ENCODE results near the gene FMN2.
"Not testable (repeated sequence)": the region's sequence is repeated elsewhere in the genome, so short reads cannot be mapped to it uniquely, and the experiment has no call there.

FMN2 gene

DNA sequence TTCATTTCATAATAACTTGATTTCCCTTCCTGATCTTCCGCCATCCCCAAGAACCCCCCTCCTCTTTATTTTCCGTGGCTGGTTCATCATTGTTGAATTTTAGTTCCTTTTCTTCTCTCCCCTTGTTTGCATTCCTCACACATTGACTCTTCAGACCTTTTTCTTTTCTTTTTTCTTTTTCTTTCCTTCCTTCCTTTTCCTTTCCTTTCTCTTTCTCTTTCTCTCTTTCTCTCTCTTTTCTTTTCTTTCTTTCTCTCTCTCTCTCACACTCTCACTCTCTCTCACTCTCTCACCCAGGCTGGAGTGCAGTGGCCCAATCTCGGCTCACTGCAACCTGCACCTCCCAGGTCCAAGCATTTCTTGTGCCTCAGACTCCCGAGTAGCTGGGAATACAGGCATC lies 231.3 kb downstream of the FMN2 start:
- H3K36me3 ChIP-seq (ENCODE audit: low read length) = no peaks in the 10 kb centered on the region
- H3K9ac ChIP-seq (ENCODE audit: low read length) = no peak overlapping the region
- H4K20me1 ChIP-seq (ENCODE audit: low read depth, low read length) = no peaks in the 10 kb centered on the region
- no peak for TF ChIP-seq EZH2phosphoT487 (conservative IDR thresholded peaks at IDR 0.05; ENCODE audit: low read length)
- TF ChIP-seq, protein P1, sequence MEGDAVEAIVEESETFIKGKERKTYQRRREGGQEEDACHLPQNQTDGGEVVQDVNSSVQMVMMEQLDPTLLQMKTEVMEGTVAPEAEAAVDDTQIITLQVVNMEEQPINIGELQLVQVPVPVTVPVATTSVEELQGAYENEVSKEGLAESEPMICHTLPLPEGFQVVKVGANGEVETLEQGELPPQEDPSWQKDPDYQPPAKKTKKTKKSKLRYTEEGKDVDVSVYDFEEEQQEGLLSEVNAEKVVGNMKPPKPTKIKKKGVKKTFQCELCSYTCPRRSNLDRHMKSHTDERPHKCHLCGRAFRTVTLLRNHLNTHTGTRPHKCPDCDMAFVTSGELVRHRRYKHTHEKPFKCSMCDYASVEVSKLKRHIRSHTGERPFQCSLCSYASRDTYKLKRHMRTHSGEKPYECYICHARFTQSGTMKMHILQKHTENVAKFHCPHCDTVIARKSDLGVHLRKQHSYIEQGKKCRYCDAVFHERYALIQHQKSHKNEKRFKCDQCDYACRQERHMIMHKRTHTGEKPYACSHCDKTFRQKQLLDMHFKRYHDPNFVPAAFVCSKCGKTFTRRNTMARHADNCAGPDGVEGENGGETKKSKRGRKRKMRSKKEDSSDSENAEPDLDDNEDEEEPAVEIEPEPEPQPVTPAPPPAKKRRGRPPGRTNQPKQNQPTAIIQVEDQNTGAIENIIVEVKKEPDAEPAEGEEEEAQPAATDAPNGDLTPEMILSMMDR (IDR thresholded peaks at IDR 0.05; ENCODE audit: insufficient read depth, low read length, poor library complexity, severe bottlenecking) = no peak
- no peak overlapping the region for H3K4me3 ChIP-seq (ENCODE audit: insufficient read depth, low read length, poor library complexity, severe bottlenecking)
- H3K27me3 ChIP-seq (ENCODE audit: low read length) = no peaks in the 10 kb centered on the region
- H3K79me2 ChIP-seq (ENCODE audit: insufficient read depth, low read length) = no peaks in the 10 kb centered on the region
- H3K4me2 ChIP-seq (ENCODE audit: low read depth, low read length, poor library complexity, severe bottlenecking) = no peak overlapping the region
- H3K9me3 ChIP-seq (ENCODE audit: insufficient read depth, low read length) = no peaks in the 10 kb centered on the region
- H3K9me2 ChIP-seq (replicated peaks; ENCODE audit: insufficient read depth, low read length) = no peaks in the 10 kb centered on the region
- H2AFZ ChIP-seq (ENCODE audit: low read depth, low read length, severe bottlenecking) = no peak overlapping the region
- H3K27ac ChIP-seq (ENCODE audit: low read depth, low read length) = no peak overlapping the region
- H3F3A ChIP-seq (ENCODE audit: insufficient read depth) = no peaks in the 10 kb centered on the region

- H3K79me2 ChIP-seq (ENCODE audit: insufficient read depth, low read length) = not testable (repeated sequence)
Measured at GRCh38 chr1:240328382-240328781, 236.7 kb downstream of the FMN2 start.

GRCh38 chr1:240329443-240329842 lies 237.8 kb downstream of the FMN2 start:
- Histone ChIP-seq H3K27me3 (ENCODE audit: low read length) (no peaks in the 10 kb centered on the region), H3K4me3 (ENCODE audit: insufficient read depth, low read length, poor library complexity, severe bottlenecking) (no peak overlapping the region), H3K4me2 (ENCODE audit: low read depth, low read length, poor library complexity, severe bottlenecking) (no peak overlapping the region), H2AFZ (ENCODE audit: low read depth, low read length, severe bottlenecking) (no peak overlapping the region), H3K27ac (ENCODE audit: low read depth, low read length) (no peak overlapping the region), H3F3A (ENCODE audit: insufficient read depth) (no peaks in the 10 kb centered on the region), H3K36me3 (ENCODE audit: low read length) (no peaks in the 10 kb centered on the region), H3K9me3 (ENCODE audit: insufficient read depth, low read length) (no peaks in the 10 kb centered on the region), H4K20me1 (ENCODE audit: low read depth, low read length) (no peaks in the 10 kb centered on the region), H3K79me2 (ENCODE audit: insufficient read depth, low read length) (no peaks in the 10 kb centered on the region), H3K9me2 (replicated peaks; ENCODE audit: insufficient read depth, low read length) (no peaks in the 10 kb centered on the region), H3K9ac (ENCODE audit: low read length) (no peak overlapping the region)
- TF ChIP-seq EZH2phosphoT487 (conservative IDR thresholded peaks at IDR 0.05; ENCODE audit: low read length) = no peak
- TF ChIP-seq, protein P1 (IDR thresholded peaks at IDR 0.05; ENCODE audit: insufficient read depth, low read length, poor library complexity, severe bottlenecking) = no peak

More at GRCh38 chr1:240328382-240328781, 236.7 kb downstream of the FMN2 start:
- H3K4me3 ChIP-seq (ENCODE audit: insufficient read depth, low read length, poor library complexity, severe bottlenecking); H3K27me3 ChIP-seq (ENCODE audit: low read length); H3F3A ChIP-seq (ENCODE audit: insufficient read depth); H3K9me3 ChIP-seq (ENCODE audit: insufficient read depth, low read length); H3K27ac ChIP-seq (ENCODE audit: low read depth, low read length); H4K20me1 ChIP-seq (ENCODE audit: low read depth, low read length); H3K9me2 ChIP-seq (replicated peaks; ENCODE audit: insufficient read depth, low read length); H2AFZ ChIP-seq (ENCODE audit: low read depth, low read length, severe bottlenecking); H3K36me3 ChIP-seq (ENCODE audit: low read length); H3K9ac ChIP-seq (ENCODE audit: low read length); H3K4me2 ChIP-seq (ENCODE audit: low read depth, low read length, poor library complexity, severe bottlenecking): not testable (repeated sequence)

DNA sequence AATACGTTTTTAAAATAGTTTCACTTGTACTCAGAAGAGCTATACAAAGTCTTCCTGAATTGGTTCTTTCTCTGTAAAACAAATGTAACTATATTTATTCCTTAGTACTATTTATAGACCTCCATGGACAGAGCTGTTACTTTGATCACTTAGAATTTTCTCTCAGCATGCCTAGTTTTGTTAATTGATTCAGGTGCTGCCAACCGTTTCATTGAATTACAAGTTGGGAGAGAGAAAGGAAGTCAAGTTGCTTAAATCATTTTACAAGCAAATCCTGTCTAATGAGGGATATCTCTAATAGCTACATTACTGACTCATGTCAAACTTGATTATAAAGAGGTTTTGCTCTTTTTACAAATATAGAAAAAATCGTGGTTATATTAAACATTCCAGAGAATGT lies 241.0 kb downstream of the FMN2 start:
- no peaks in the 10 kb centered on the region for H3K36me3 ChIP-seq (ENCODE audit: low read length)
- H3K9me2 ChIP-seq (replicated peaks; ENCODE audit: insufficient read depth, low read length) = no peaks in the 10 kb centered on the region
- H3K27ac ChIP-seq (ENCODE audit: low read depth, low read length) = no peak overlapping the region
- no peaks in the 10 kb centered on the region for H3K79me2 ChIP-seq (ENCODE audit: insufficient read depth, low read length)
- H3K4me2 ChIP-seq (ENCODE audit: low read depth, low read length, poor library complexity, severe bottlenecking) = no peak overlapping the region
- H3F3A ChIP-seq (ENCODE audit: insufficient read depth) = no peaks in the 10 kb centered on the region
- no peak overlapping the region for H2AFZ ChIP-seq (ENCODE audit: low read depth, low read length, severe bottlenecking)
- H3K27me3 ChIP-seq (ENCODE audit: low read length) = no peaks in the 10 kb centered on the region
- H3K9ac ChIP-seq (ENCODE audit: low read length) = no peak overlapping the region
- H3K4me3 ChIP-seq (ENCODE audit: insufficient read depth, low read length, poor library complexity, severe bottlenecking) = no peak overlapping the region
- H3K9me3 ChIP-seq (ENCODE audit: insufficient read depth, low read length) = no peaks in the 10 kb centered on the region
- TF ChIP-seq, protein P1 (IDR thresholded peaks at IDR 0.05; ENCODE audit: insufficient read depth, low read length, poor library complexity, severe bottlenecking) = no peak
- TF ChIP-seq EZH2phosphoT487 (conservative IDR thresholded peaks at IDR 0.05; ENCODE audit: low read length) = no peak
- no peaks in the 10 kb centered on the region for H4K20me1 ChIP-seq (ENCODE audit: low read depth, low read length)

Measured in SU-DHL-6 (cell line).